SK-N-SH (cell line): ENCODE results near the gene WFDC2. TPM values are rescaled to one million over a fixed set of nuclear protein-coding genes. Genes with fewer than 3 reads are reported as not detected.
"Not testable (repeated sequence)": the region's sequence is repeated elsewhere in the genome, so short reads cannot be mapped to it uniquely, and the experiment has no call there.

Experiments
- CTCF ChIA-PET: fragments of 300-600, 350-600 bp; formaldehyde crosslinking; extraction: SDS; loops from one replicate; lab custom pipeline; 2021; lab: Yijun Ruan, JAX
- POLR2A ChIA-PET: fragments of 350-600 bp; sonication (Branson Sonifier 250); formaldehyde crosslinking; extraction: SDS; loops from one replicate; lab custom pipeline; 2020; ENCODE audit warnings: antibody characterized with exemption, inconsistent platforms; lab: Yijun Ruan, JAX
- DNase-seq: peaks from one replicate; pipeline ENCODE4 v3.0.0; 2012
- H2AFZ ChIP-seq: fragments of 200-600 bp; sonication (generic); 2 replicates; pipeline ENCODE4 v1.8.1; 2016; ENCODE audit warnings: antibody characterized with exemption, mild to moderate bottlenecking, low read depth
- H3F3A ChIP-seq: fragments of 200-600 bp; sonication (generic); replicated peaks from 2 replicates; pipeline ENCODE3; 2016; ENCODE audit warnings: antibody characterized with exemption, mild to moderate bottlenecking; ENCODE audit not compliant: insufficient read depth
- H3K27ac ChIP-seq, 2 experiments: fragments of 200-500 bp in 1 of 2; fragments of 200-600 bp in 1 of 2; sonication (Bioruptor generic) in 1 of 2; sonication (generic), shearing (Covaris generic) in 1 of 2; 2 replicates each; pipeline versions ENCODE4 v1.5.1 to v1.6.1; 2014 to 2016; ENCODE audit warnings: low read depth in 2 of 2, inconsistent platforms in 1 of 2, low read length in 1 of 2, mild to moderate bottlenecking in 1 of 2, mixed read lengths in 1 of 2
- H3K27me3 ChIP-seq: fragments of 200-600 bp; sonication (generic), shearing (Covaris generic); 2 replicates; pipeline ENCODE4 v1.6.1; 2016; ENCODE audit warnings: mixed run types; ENCODE audit not compliant: insufficient read depth
- H3K36me3 ChIP-seq, 2 experiments: fragments of 200-500 bp in 1 of 2; fragments of 200-600 bp in 1 of 2; sonication (Bioruptor generic) in 1 of 2; sonication (generic) in 1 of 2; replicated peaks in 1 of 2; 2 replicates each; pipeline versions ENCODE3 to v1.5.1; 2014 to 2016; ENCODE audit warnings: low read length in 1 of 2, mild to moderate bottlenecking in 1 of 2; ENCODE audit not compliant: insufficient read depth in 2 of 2, control insufficient read depth in 1 of 2
- H3K4me1 ChIP-seq, 2 experiments: fragments of 200-500 bp in 1 of 2; fragments of 200-600 bp in 1 of 2; sonication (Bioruptor generic) in 1 of 2; sonication (generic), shearing (Covaris generic) in 1 of 2; 2 replicates each; pipeline versions ENCODE4 v1.5.1 to v1.6.1; 2014 to 2016; ENCODE audit warnings: low read depth in 1 of 2, low read length in 1 of 2, mixed run types in 1 of 2; ENCODE audit not compliant: insufficient read depth in 2 of 2, control insufficient read depth in 1 of 2
- H3K4me2 ChIP-seq: fragments of 200-600 bp; sonication (generic), shearing (Covaris generic); 2 replicates; pipeline ENCODE4 v1.6.1; 2017; ENCODE audit warnings: mixed run types
- H3K4me3 ChIP-seq, 2 experiments: fragments of 200-500 bp in 1 of 2; fragments of 200-600 bp in 1 of 2; sonication (Bioruptor generic) in 1 of 2; sonication (generic), shearing (Covaris generic) in 1 of 2; 2 replicates each; pipeline versions ENCODE4 v1.5.1 to v1.8.1; 2014 to 2016; ENCODE audit warnings: low read depth in 2 of 2, inconsistent platforms in 1 of 2, low read length in 1 of 2, mild to moderate bottlenecking in 1 of 2, mixed read lengths in 1 of 2, moderate library complexity in 1 of 2
- H3K79me2 ChIP-seq: fragments of 200-600 bp; sonication (generic); 2 replicates; pipeline ENCODE4 v1.8.1; 2017; ENCODE audit warnings: mild to moderate bottlenecking; ENCODE audit not compliant: insufficient read depth
- H3K9ac ChIP-seq: fragments of 200-600 bp; sonication (generic); 2 replicates; pipeline ENCODE4 v1.6.1; 2017; ENCODE audit warnings: mixed run types
- H3K9me2 ChIP-seq: fragments of 200-600 bp; sonication (generic); 2 replicates; pipeline ENCODE4 v1.6.1; 2017; ENCODE audit warnings: mixed run types
- H3K9me3 ChIP-seq: fragments of 200-600 bp; sonication (generic); 2 replicates; pipeline ENCODE4 v1.6.1; 2017; ENCODE audit warnings: mixed run types, mild to moderate bottlenecking, moderate library complexity
- H4K20me1 ChIP-seq: fragments of 200-600 bp; sonication (generic); 2 replicates; pipeline ENCODE4 v1.6.1; 2017; ENCODE audit warnings: mild to moderate bottlenecking, mixed run types; ENCODE audit not compliant: insufficient read depth
- CTCF ChIP-seq: fragments of 200-600 bp; sonication (generic); IDR thresholded peaks from 2 replicates; pipeline ENCODE4 v1.6.1; 2017; ENCODE audit warnings: antibody characterized with exemption, mild to moderate bottlenecking, moderate library complexity
- RAD21 ChIP-seq: IDR thresholded peaks from 2 replicates; pipeline ENCODE4 v1.6.1; 2012; ENCODE audit warnings: mild to moderate bottlenecking, low read length
- WGBS: methylation state at CpG from one replicate; pipeline ENCODE4 v1.1.6; 2017; ENCODE audit warnings: low lambda C conversion rate; 5-methylcytosine and 5-hydroxymethylcytosine counted together
- polyA plus RNA-seq, 3 experiments: library from polyadenylated mRNA; depleted of rRNA; stranded (reverse); fragments of >200 nt; gene quantifications; 2 replicates each; pipeline ENCODE4 v1.2.3, GENCODE V29; 2012

WFDC2 gene
- polyA plus RNA-seq, 1 of the 3 experiments (the other 2 are of a cell fraction) = 0.21 TPM

DNA sequence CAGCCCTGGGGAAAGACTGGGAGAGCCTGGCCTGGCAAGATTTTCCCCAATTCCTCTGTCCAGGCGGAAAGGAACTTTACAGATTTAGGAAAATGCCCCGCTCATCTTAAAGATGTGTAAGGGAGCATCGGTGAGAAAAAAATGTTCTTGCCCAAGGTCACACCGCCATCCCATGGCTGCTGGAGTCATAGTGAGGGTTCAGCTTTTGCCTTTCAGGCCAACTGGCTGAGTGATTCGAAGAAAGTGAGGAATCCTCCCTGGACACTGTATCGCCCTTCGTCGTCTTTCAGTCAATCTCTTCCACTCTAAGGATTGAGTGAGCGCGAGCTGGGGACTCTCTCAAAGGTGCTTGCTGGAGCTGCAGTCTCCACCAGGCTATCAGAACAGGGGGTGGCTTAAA is 1.4 kb downstream of the WFDC2 start:
- H3K4me3 ChIP-seq = peak overlapping the region; percentile 46 to 49; a peak in 3 of 4 replicates
- H3K27me3 ChIP-seq = peaks cover 43% of the 10 kb centered on the region; the same call in 1 of the 2 replicates
- DNase-seq = no peak
- peak overlapping the region; percentile 71 for H3K4me2 ChIP-seq
- peaks cover 0 to 5% of the 10 kb centered on the region in 2 experiments; a peak in 1 of 4 replicates for H3K4me1 ChIP-seq
- WGBS = 62% methylated on average over 10 of the region's 10 CpGs
- H3K9ac ChIP-seq = no peak overlapping the region
- no peak overlapping the region for H2AFZ ChIP-seq
- H3K9me2 ChIP-seq = no peaks in the 10 kb centered on the region
- TF ChIP-seq CTCF (no peak), RAD21 (peak; percentile 30; the same call in 1 of the 2 replicates)
- H3K27ac ChIP-seq = no peak overlapping the region
- CTCF ChIA-PET = interaction anchor here (0.6 to 1.7 kb wide), 9 partner anchors 11 to 283 kb away, joined by 3 to 5 read pairs (median 3); no protein-coding TSS in a partner anchor
- no peaks in the 10 kb centered on the region for H4K20me1 ChIP-seq
- H3K36me3 ChIP-seq = no peaks in the 10 kb centered on the region
- POLR2A ChIA-PET = no interaction called here
- H3K79me2 ChIP-seq = no peaks in the 10 kb centered on the region
- no peaks in the 10 kb centered on the region for H3F3A ChIP-seq
- no peaks in the 10 kb centered on the region for H3K9me3 ChIP-seq

GRCh38 chr20:45472286-45472685 is 2.7 kb downstream of the WFDC2 start:
- H3K4me3 ChIP-seq, H3K4me2 ChIP-seq, POLR2A ChIA-PET, H3K4me1 ChIP-seq, H3K9me3 ChIP-seq, H4K20me1 ChIP-seq, H3K36me3 ChIP-seq, DNase-seq, H3F3A ChIP-seq, H3K9ac ChIP-seq, H2AFZ ChIP-seq, H3K27ac ChIP-seq, H3K79me2 ChIP-seq, CTCF ChIA-PET, H3K9me2 ChIP-seq: not testable (repeated sequence)
- H3K27me3 ChIP-seq = peaks cover 32% of the 10 kb centered on the region; the same call in 1 of the 2 replicates
- 31% methylated on average over 3 of the region's 3 CpGs for WGBS

GRCh38 chr20:45477530-45478148 is 8.1 kb downstream of the WFDC2 start:
- POLR2A ChIA-PET = not testable (repeated sequence)

More at GRCh38 chr20:45477530-45478148, 8.1 kb downstream of the WFDC2 start:
- not testable (repeated sequence) for DNase-seq, H2AFZ ChIP-seq, H3K4me3 ChIP-seq, H4K20me1 ChIP-seq, H3K4me1 ChIP-seq, H3K9me2 ChIP-seq, H3K9ac ChIP-seq, H3K79me2 ChIP-seq, H3K36me3 ChIP-seq, H3K9me3 ChIP-seq, H3F3A ChIP-seq, H3K27ac ChIP-seq, H3K4me2 ChIP-seq
- peaks cover 21% of the 10 kb centered on the region for H3K27me3 ChIP-seq
- CTCF ChIA-PET = interaction anchor here (1.3 kb wide), 1 partner anchor 41 kb away, joined by 3 read pairs; no protein-coding TSS in a partner anchor
- WGBS = 39% methylated on average over 3 of the region's 7 CpGs
